HG02798 (cell line): Measurements from ENCODE around the gene GALNT10.

ENCODE experiments used
- ATAC-seq: cut with Tn5 transposase; IDR thresholded peaks from one replicate; pipeline ENCODE4 v1.9.1; 2021; ENCODE audit warnings: mild to moderate bottlenecking; ENCODE audit not compliant: unreplicated experiment, poor library complexity

GALNT10 gene

DNA sequence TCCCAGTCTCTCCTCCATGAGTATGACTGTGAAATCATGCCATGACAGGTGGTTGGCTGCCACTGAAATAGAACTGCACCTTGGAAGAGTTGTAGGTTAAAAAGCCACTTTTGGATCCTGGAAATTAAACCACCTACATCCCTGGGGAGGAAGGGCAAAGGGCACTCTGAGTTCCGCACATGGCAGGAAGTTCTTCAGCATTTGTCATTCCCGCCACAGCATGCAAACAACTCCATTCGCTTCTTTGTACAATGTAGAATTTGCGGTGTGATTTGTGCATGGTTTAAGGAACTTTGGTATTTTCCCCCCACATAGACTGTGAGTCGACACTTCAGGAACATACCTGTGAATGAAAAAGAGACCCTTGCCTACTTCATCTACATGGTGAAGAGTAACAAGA lies 265.1 kb downstream of the GALNT10 start:
- no peak for ATAC-seq

GRCh38 chr5:154456540-154456939 lies 266.0 kb downstream of the GALNT10 start:
- ATAC-seq: no peak

DNA sequence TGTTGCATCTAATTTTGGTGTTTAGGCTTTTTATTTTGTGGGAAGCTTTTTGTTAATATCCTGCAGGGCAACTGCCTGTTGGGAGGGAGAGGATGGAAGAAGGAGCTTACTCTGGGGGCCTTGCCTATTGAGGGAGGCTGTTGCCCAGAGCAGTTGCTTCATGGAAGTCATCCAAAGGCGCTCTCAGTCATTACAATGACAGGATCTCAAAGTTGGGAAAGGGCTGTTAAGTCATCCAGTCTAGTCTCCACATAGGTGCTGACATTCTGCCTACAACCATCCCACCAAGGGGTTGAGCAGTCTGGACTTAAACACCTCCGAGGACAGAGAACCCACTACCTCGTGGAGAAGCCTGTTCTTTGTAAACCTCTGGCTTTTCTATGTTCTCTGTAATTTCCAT lies 268.5 kb downstream of the GALNT10 start:
- ATAC-seq: no peak

GRCh38 chr5:154460172-154460571 lies 269.6 kb downstream of the GALNT10 start:
- no peak for ATAC-seq

DNA sequence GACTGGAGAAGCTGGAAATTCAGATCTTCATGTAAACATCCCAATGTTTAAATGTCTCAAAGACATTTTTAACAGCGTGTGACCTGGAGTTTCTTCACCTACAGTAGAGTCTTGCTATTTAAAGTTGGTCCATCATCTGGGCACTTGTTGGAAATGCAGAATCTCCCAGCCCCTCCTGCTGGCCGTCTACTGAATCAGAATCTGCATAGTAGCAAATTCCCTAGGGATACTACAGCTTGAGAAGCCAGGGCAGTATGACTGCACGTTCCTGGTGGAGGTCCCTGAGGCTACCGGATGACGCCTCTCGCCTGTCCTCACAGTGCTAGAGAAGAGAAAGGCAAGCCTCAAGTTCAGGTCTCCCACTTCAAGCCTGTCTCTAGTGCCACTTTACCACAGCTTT lies 271.0 kb downstream of the GALNT10 start:
- ATAC-seq: no peak

DNA sequence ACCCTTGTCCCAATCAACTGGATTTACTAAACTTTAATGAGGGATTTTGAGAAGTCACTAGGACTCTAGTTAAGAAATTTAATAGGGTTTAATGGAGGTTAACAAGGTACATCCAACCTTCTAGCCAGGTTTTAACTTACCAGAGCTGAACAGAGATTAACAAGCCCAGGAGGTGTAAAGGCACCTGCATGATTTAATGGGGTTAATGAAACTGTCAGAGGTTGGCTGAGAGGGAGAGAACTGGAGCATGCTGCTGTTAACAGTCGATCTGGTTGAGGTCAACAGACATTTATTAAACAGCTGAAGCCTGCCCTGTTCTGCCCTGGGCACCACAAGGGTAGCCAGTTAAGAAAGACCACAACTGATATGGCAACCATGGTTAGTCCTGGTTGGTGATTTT lies 273.9 kb downstream of the GALNT10 start:
- ATAC-seq: no peak

GRCh38 chr5:154465169-154465568 lies 274.6 kb downstream of the GALNT10 start:
- ATAC-seq: no peak

DNA sequence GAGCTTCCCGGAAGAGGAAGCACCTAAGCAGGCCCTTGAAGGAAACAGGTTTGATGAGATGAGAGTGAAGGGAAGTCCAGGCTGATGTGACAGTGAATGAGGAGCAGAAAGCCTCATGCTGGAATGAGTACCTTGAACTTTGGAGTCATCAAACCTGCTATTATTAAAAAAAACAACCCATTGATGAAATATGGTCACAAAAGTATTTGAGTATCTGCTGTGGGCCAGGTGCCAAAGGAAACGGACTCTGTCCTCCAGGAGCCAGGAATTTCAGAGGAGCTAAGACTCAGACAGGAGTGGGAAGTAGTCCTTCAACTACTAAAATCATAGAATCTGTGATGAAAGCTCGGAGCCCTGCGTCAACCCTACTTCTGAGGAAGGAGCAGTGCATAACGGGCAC lies 275.6 kb downstream of the GALNT10 start:
- no peak for ATAC-seq

DNA sequence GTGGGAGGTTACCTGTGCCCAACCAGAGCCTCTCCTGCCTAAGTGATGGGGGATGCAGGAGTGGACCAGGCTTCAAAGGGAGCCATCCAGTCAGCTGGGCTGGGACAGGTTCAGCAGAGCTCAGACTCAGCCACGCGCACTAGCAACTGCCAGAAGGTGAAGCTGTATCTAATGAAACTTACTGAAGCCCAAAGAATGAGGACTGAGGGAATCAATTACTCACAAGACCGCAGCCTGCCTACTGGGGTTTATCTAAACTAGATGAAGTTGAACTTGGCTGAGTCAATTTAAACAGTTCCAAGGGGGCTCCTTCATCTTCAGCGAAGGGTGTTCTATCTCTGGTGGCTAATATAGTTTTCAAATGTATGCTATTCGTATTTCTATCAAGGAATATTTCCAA lies 276.1 kb downstream of the GALNT10 start:
- no peak for ATAC-seq

GRCh38 chr5:154467655-154468354 lies 277.3 kb downstream of the GALNT10 start:
- peak; percentile 94 for ATAC-seq

DNA sequence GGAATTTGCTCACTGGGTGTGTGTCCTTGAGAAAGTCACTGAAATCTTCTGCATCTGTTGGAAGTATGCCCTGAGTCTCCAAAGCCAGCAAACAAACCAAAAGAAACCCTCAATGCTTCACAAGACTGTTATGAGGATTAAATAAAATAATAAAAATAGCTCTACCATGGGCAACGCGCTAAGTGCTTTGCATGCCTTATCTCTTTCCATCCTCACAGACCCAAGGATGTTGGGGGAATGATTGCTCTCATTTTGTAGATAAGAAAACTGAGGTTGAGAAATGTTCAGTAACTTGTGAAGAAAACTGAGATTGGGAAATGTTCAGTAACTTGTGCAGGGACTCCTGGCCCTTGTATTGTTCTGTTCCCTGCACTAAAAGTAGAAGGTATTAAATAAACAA lies 279.6 kb downstream of the GALNT10 start:
- no peak for ATAC-seq
